Measurements from ENCODE around the gene HINT2. TPM values are rescaled to one million over a fixed set of nuclear protein-coding genes. Genes with fewer than 3 reads are reported as not detected.
A peak's percentile ranks its signal among the peaks of the same experiment; 100 is the strongest.

Gene HINT2
- total RNA-seq, result 71.1 TPM
- long read RNA-seq, transcript HINT2-201 (5 exons, 628 nt), result major isoform, 32 of 38 reads
- long read RNA-seq, partial matches to known transcripts, result 2 of 38 reads
- long read RNA-seq, other reads (novel, unspliced or antisense), result 1 of 38 reads

DNA sequence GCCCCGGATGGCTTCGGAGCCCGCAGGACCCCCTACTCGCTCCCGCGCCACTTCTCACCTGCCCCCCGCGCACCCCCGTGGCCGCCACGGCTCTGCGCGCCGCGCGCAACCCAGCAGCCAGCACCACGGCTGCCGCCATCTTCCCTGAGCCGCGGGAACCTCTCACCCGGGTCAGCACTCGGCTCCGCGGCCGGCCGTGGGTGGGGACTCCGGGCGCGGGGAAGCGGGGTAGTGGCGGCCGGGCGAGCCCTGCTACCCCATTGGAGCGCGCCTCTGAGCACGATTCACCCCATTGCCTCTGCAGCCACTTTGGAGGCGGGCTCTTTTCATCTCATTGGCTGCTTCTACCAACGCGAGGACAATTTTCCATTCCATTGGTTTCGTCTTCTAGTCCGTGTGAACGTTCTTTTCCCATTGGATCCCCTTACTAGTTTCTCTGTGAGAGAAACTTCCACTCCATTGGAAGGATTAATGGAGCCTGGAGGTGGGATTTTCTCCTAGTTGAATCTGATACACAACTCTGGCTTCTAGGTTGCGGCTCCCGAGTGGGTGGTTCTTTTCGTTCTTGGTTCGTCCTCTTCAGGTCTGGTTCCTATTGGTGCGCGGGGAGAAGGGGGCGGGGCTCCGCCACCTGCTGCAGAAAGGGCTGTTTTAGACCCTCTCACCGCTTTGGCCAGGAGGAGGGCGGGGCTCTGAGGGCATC, at the start of gene HINT2:
HINT2 (minus strand) TSS at position 202 of the 703 bp plus-strand sequence; CDS start at position 139, 63 bp downstream.
- TF ChIP-seq, protein P1, sequence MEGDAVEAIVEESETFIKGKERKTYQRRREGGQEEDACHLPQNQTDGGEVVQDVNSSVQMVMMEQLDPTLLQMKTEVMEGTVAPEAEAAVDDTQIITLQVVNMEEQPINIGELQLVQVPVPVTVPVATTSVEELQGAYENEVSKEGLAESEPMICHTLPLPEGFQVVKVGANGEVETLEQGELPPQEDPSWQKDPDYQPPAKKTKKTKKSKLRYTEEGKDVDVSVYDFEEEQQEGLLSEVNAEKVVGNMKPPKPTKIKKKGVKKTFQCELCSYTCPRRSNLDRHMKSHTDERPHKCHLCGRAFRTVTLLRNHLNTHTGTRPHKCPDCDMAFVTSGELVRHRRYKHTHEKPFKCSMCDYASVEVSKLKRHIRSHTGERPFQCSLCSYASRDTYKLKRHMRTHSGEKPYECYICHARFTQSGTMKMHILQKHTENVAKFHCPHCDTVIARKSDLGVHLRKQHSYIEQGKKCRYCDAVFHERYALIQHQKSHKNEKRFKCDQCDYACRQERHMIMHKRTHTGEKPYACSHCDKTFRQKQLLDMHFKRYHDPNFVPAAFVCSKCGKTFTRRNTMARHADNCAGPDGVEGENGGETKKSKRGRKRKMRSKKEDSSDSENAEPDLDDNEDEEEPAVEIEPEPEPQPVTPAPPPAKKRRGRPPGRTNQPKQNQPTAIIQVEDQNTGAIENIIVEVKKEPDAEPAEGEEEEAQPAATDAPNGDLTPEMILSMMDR (IDR thresholded peaks at IDR 0.05; ENCODE audit: borderline replicate concordance), result no peak
- peak; percentile 96 for DNase-seq
- H3K27me3 ChIP-seq (ENCODE audit: low read depth), result no peaks in the 10 kb centered on the region
- H3K4me1 ChIP-seq, result peaks cover 47% of the 10 kb centered on the region
- H3K4me3 ChIP-seq, result peak within 1 kb of the TSS; percentile 80
- intact Hi-C loops (cut with micrococcal nuclease), result no loop called here
- H3K27ac ChIP-seq (replicated peaks), result peak within 1 kb of the TSS; percentile 98
- no peaks in the 10 kb centered on the region for H3K36me3 ChIP-seq
- H3K9me3 ChIP-seq (replicated peaks), result no peaks in the 10 kb centered on the region

DNA sequence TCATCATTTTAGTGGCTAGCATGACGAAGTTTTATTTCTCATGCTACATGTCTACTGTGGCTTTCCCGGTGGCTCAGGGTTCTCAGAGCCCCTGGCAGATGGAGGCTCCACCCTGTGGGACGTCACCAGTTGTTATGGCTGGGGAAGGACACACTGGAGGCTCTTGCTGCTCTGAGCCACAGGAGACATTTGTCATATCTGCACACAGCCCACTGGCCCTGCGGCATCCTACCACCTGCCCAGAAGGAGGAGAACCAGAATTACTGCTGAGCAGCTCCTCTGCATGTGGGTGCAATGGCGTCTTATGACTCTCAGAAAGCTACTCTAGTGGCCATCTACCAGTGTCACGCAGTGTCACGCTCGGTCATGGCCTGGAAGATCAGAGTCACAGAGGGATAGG, 48.7 kb upstream of the HINT2 start:
- Histone ChIP-seq H3K27ac (replicated peaks) (no peak overlapping the region), H3K36me3 (no peaks in the 10 kb centered on the region), H3K9me3 (replicated peaks) (no peaks in the 10 kb centered on the region), H3K27me3 (ENCODE audit: low read depth) (peaks cover 5% of the 10 kb centered on the region), H3K4me1 (peaks cover 35% of the 10 kb centered on the region), H3K4me3 (no peak overlapping the region)
- TF ChIP-seq, protein P1 (IDR thresholded peaks at IDR 0.05; ENCODE audit: borderline replicate concordance), result no peak
- intact Hi-C loops (cut with micrococcal nuclease), result no loop called here
- no peak for DNase-seq

DNA sequence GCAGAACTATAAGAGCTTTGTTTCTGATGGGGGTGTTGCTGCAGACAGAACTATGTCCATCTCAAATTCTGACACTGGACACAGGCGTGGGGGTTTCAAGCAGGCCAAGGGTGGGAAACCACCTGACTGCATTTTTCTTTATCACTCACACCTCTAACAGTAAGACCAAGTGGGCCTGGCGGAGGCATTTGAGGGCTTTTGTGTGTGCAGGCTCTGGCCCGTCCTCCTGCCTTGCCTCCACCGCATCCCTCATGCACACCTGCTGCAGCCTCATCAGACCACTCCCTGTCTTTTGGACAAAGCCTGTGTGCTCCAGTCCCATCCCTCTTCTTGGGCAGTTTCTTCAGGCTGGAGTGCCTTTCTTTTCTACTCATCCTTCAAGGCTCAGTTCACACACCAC, 47.5 kb upstream of the HINT2 start:
- Histone ChIP-seq H3K4me1 (peaks cover 35% of the 10 kb centered on the region), H3K27ac (replicated peaks) (no peak overlapping the region), H3K36me3 (no peaks in the 10 kb centered on the region), H3K9me3 (replicated peaks) (no peaks in the 10 kb centered on the region), H3K27me3 (ENCODE audit: low read depth) (no peaks in the 10 kb centered on the region), H3K4me3 (no peak overlapping the region)
- DNase-seq, result no peak
- intact Hi-C loops (cut with micrococcal nuclease), result no loop called here
- TF ChIP-seq, protein P1 (IDR thresholded peaks at IDR 0.05; ENCODE audit: borderline replicate concordance), result no peak

DNA sequence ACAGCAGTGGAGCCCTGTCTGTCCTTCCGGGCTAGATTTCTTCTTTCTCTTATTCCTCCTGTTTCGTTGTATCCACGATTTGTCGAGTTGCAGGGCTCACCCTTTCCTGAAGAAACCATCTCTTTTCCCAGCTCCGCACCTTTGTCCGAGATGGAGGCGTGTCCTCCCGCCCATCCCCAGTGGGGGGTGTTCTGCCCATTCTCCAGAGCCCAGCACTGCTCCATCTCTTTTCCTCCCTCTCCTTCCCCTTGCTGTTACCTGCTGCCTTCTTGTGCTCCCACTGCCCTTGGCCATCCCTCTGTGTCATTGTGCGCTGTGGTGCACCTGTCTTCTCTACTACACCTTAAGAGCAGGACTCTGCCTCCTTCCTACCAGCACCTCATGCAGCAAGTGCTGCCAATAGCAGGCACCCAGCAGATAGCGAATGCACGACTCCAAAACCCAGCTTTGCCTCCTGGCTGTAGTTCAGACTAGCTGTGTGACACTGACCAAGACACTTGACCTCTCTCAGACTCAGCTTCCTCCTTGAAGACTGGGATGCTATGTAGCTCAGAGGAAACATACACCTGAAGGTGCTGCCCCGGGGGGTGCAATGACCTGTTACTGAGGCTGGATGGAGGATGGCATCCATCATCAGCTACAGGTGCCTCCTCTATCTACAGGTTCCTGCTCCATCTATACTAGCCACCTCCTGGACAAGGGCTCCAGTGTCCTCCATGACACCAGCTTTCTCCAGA, 46.5 kb upstream of the HINT2 start:
- Histone ChIP-seq H3K27me3 (ENCODE audit: low read depth) (no peaks in the 10 kb centered on the region), H3K9me3 (replicated peaks) (no peaks in the 10 kb centered on the region), H3K4me1 (peaks cover 35% of the 10 kb centered on the region), H3K36me3 (no peaks in the 10 kb centered on the region), H3K4me3 (no peak overlapping the region), H3K27ac (replicated peaks) (no peak overlapping the region)
- intact Hi-C loops (cut with micrococcal nuclease), result no loop called here
- TF ChIP-seq, protein P1 (IDR thresholded peaks at IDR 0.05; ENCODE audit: borderline replicate concordance), result no peak
- DNase-seq, result no peak

DNA sequence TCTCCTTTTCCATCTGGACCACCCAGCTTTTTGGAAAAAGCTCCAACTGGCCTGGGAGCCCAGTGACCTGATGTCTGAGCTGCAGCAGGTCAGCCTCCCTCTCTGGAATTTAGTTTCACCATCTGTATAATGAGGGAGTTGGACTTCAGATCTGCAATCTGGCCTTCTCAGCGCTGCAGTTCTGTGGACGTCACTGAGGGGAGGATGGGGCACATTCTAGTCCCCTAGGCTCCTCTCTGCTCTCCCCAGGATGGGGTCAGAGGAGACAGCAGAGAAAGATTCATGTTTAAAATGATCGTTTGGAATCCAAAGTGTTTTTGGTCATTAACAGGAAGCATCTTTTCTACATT, 45.1 kb upstream of the HINT2 start:
- TF ChIP-seq, protein P1 (IDR thresholded peaks at IDR 0.05; ENCODE audit: borderline replicate concordance), result no peak
- H3K36me3 ChIP-seq, result no peaks in the 10 kb centered on the region
- no peak for DNase-seq
- H3K27ac ChIP-seq (replicated peaks), result no peak overlapping the region
- H3K9me3 ChIP-seq (replicated peaks), result no peaks in the 10 kb centered on the region
- no peak overlapping the region for H3K4me3 ChIP-seq
- no peaks in the 10 kb centered on the region for H3K27me3 ChIP-seq (ENCODE audit: low read depth)
- intact Hi-C loops (cut with micrococcal nuclease), result no loop called here
- H3K4me1 ChIP-seq, result peaks cover 35% of the 10 kb centered on the region
